SU-DHL-6 (cell line): Measurements from ENCODE around the gene MAN2B1.
"Not testable (repeated sequence)": the region's sequence is repeated elsewhere in the genome, so short reads cannot be mapped to it uniquely, and the experiment has no call there.

Source experiments
- EZH2phosphoT487 ChIP-seq: fragments of 200-600 bp; sonication (generic), shearing (Covaris generic); conservative IDR thresholded peaks from 2 replicates; pipeline ENCODE4 v1.6.1; 2018; ENCODE audit warnings: mild to moderate bottlenecking, antibody characterized with exemption, low read length, moderate library complexity, mixed read lengths
- TF ChIP-seq, protein P1 (sequence below): fragments of 200-600 bp; sonication (generic); IDR thresholded peaks from one replicate; pipeline ENCODE4 v1.5.1; 2017; ENCODE audit warnings: antibody characterized with exemption, mild to moderate bottlenecking, low read length, moderate library complexity; ENCODE audit not compliant: insufficient read depth, poor library complexity, severe bottlenecking

- TF ChIP-seq, protein P1, sequence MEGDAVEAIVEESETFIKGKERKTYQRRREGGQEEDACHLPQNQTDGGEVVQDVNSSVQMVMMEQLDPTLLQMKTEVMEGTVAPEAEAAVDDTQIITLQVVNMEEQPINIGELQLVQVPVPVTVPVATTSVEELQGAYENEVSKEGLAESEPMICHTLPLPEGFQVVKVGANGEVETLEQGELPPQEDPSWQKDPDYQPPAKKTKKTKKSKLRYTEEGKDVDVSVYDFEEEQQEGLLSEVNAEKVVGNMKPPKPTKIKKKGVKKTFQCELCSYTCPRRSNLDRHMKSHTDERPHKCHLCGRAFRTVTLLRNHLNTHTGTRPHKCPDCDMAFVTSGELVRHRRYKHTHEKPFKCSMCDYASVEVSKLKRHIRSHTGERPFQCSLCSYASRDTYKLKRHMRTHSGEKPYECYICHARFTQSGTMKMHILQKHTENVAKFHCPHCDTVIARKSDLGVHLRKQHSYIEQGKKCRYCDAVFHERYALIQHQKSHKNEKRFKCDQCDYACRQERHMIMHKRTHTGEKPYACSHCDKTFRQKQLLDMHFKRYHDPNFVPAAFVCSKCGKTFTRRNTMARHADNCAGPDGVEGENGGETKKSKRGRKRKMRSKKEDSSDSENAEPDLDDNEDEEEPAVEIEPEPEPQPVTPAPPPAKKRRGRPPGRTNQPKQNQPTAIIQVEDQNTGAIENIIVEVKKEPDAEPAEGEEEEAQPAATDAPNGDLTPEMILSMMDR = not testable (repeated sequence)
- not testable (repeated sequence) for TF ChIP-seq EZH2phosphoT487
Observed at GRCh38 chr19:12697425-12697824, 30.9 kb upstream of the MAN2B1 start.
